GM18519 (cell line): ENCODE results near the gene POLR2J.
"Not testable (repeated sequence)": the region's sequence is repeated elsewhere in the genome, so short reads cannot be mapped to it uniquely, and the experiment has no call there.

Source experiments
- ATAC-seq: cut with Tn5 transposase; IDR thresholded peaks from one replicate; pipeline ENCODE4 v1.9.1; 2021; ENCODE audit warnings: mild to moderate bottlenecking, moderate library complexity; ENCODE audit not compliant: unreplicated experiment, low FRiP score

POLR2J gene

GRCh38 chr7:102496861-102497260, 18.1 kb upstream of the POLR2J start:
- not testable (repeated sequence) for ATAC-seq

GRCh38 chr7:102494473-102495149, 15.9 kb upstream of the POLR2J start:
- peak; percentile 50 for ATAC-seq

GRCh38 chr7:102494026-102494425, 15.3 kb upstream of the POLR2J start:
- not testable (repeated sequence) for ATAC-seq

GRCh38 chr7:102493220-102493935, 14.7 kb upstream of the POLR2J start:
- not testable (repeated sequence) for ATAC-seq

- peak; percentile 42 for ATAC-seq
Observed at GRCh38 chr7:102490529-102491075, 11.9 kb upstream of the POLR2J start.

GRCh38 chr7:102484317-102484716, 5.6 kb upstream of the POLR2J start:
- ATAC-seq, result not testable (repeated sequence)

GRCh38 chr7:102481962-102482361, 3.2 kb upstream of the POLR2J start:
- ATAC-seq, result not testable (repeated sequence)

GRCh38 chr7:102479982-102480637, 1.4 kb upstream of the POLR2J start:
- ATAC-seq, result not testable (repeated sequence)

GRCh38 chr7:102479209-102479584, 475 bp upstream of the POLR2J start:
- peak; percentile 25 for ATAC-seq

GRCh38 chr7:102474736-102475435, 3.8 kb downstream of the POLR2J start:
- not testable (repeated sequence) for ATAC-seq

GRCh38 chr7:102474116-102474515, 4.6 kb downstream of the POLR2J start:
- ATAC-seq, result not testable (repeated sequence)

- ATAC-seq, result no peak
Observed at GRCh38 chr7:102473271-102473991, 5.3 kb downstream of the POLR2J start.

GRCh38 chr7:102472126-102473041, 6.3 kb downstream of the POLR2J start:
- no peak for ATAC-seq

- no peak for ATAC-seq
Observed at GRCh38 chr7:102471791-102472125, 7.0 kb downstream of the POLR2J start.

GRCh38 chr7:102469972-102470825, 8.5 kb downstream of the POLR2J start:
- ATAC-seq, result no peak

GRCh38 chr7:102469351-102469971, 9.3 kb downstream of the POLR2J start:
- ATAC-seq, result no peak

- no peak for ATAC-seq
Observed at GRCh38 chr7:102468478-102469350, 10.0 kb downstream of the POLR2J start.
